Mesothelial cell of epicardium (in vitro differentiated cells): ENCODE measurements around the gene CYLD. TPM values are rescaled to one million over a fixed set of nuclear protein-coding genes. Genes with fewer than 3 reads are reported as not detected.
A peak's percentile ranks its signal among the peaks of the same experiment; 100 is the strongest.

ENCODE experiments used
- DNase-seq, 2 experiments: peaks; one replicate each; pipeline ENCODE4 v3.0.0; 2021; ENCODE audit warnings: low spot score in 2 of 2; ENCODE audit not compliant: unreplicated experiment in 2 of 2
- H3K27ac Mint-ChIP-seq: 2 replicates; pipeline ENCODE4 v1.8.0; 2021; ENCODE audit warnings: mixed read lengths
- H3K27me3 Mint-ChIP-seq: 2 replicates; pipeline ENCODE4 v1.8.0; 2021; ENCODE audit warnings: low read depth, mixed read lengths
- H3K36me3 Mint-ChIP-seq: 2 replicates; pipeline ENCODE4 v1.8.0; 2021; ENCODE audit warnings: mixed read lengths
- H3K4me1 Mint-ChIP-seq: 2 replicates; pipeline ENCODE4 v1.8.0; 2021; ENCODE audit warnings: mixed read lengths
- H3K4me3 Mint-ChIP-seq: 2 replicates; pipeline ENCODE4 v1.8.0; 2021; ENCODE audit warnings: mild to moderate bottlenecking, moderate library complexity, mixed read lengths
- H3K9me3 Mint-ChIP-seq: 2 replicates; pipeline ENCODE4 v1.8.0; 2021; ENCODE audit warnings: mixed read lengths
- CTCF ChIP-seq: fragments of 200-600 bp; sonication (generic); IDR thresholded peaks from one replicate; pipeline ENCODE4 v1.5.0; 2021; ENCODE audit warnings: antibody characterized with exemption; ENCODE audit not compliant: unreplicated experiment
- total RNA-seq: library from RNA; stranded (reverse); gene quantifications from 3 replicates; pipeline ENCODE4 v1.2.1, GENCODE V29; 2021

Gene CYLD
- total RNA-seq, 1 donor from 2014 or later: 20.6 TPM

GRCh38 chr16:50737420-50737959 lies 4.4 kb upstream of the CYLD start:
- H3K4me3 Mint-ChIP-seq: no peak overlapping the region
- no peak for TF ChIP-seq CTCF

GRCh38 chr16:50739031-50739430 lies 2.9 kb upstream of the CYLD start:
- Mint-ChIP-seq H3K4me1 (peaks cover 15% of the 10 kb centered on the region), H3K27ac (no peak overlapping the region), H3K9me3 (no peaks in the 10 kb centered on the region), H3K27me3 (peaks cover 50% of the 10 kb centered on the region), H3K36me3 (no peaks in the 10 kb centered on the region), H3K4me3 (no peak overlapping the region)
- no peak for DNase-seq
- TF ChIP-seq CTCF: no peak

More at GRCh38 chr16:50737420-50737959, 4.4 kb upstream of the CYLD start:
- no peaks in the 10 kb centered on the region for H3K9me3 Mint-ChIP-seq
- no peaks in the 10 kb centered on the region for H3K36me3 Mint-ChIP-seq
- H3K27ac Mint-ChIP-seq: no peak overlapping the region
- H3K4me1 Mint-ChIP-seq: peaks cover 10% of the 10 kb centered on the region
- H3K27me3 Mint-ChIP-seq: peaks cover 53% of the 10 kb centered on the region
- no peak for DNase-seq

GRCh38 chr16:50740736-50741135 lies 1.1 kb upstream of the CYLD start:
- no peak overlapping the region for H3K27ac Mint-ChIP-seq

GRCh38 chr16:50741225-50741780 lies 583 bp upstream of the CYLD start:
- no peak for TF ChIP-seq CTCF
- Mint-ChIP-seq H3K27ac (peak overlapping the region; percentile 90), H3K4me1 (peaks cover 15% of the 10 kb centered on the region), H3K4me3 (peak overlapping the region; percentile 62), H3K36me3 (peaks cover 2% of the 10 kb centered on the region), H3K9me3 (no peaks in the 10 kb centered on the region), H3K27me3 (peaks cover 33% of the 10 kb centered on the region)
- no peak for DNase-seq

More at GRCh38 chr16:50740736-50741135, 1.1 kb upstream of the CYLD start:
- no peak for TF ChIP-seq CTCF
- peaks cover 38% of the 10 kb centered on the region for H3K27me3 Mint-ChIP-seq
- H3K4me3 Mint-ChIP-seq: no peak overlapping the region
- no peak for DNase-seq
- peaks cover 15% of the 10 kb centered on the region for H3K4me1 Mint-ChIP-seq
- H3K9me3 Mint-ChIP-seq: no peaks in the 10 kb centered on the region
- H3K36me3 Mint-ChIP-seq: peaks cover 2% of the 10 kb centered on the region

- no peak for DNase-seq
- Mint-ChIP-seq H3K27me3 (peaks cover 19% of the 10 kb centered on the region), H3K27ac (no peak overlapping the region), H3K4me3 (peak overlapping the region; percentile 76), H3K36me3 (peaks cover 2% of the 10 kb centered on the region), H3K4me1 (peaks cover 15% of the 10 kb centered on the region), H3K9me3 (no peaks in the 10 kb centered on the region)
- no peak for TF ChIP-seq CTCF
These were observed 802 bp downstream of the CYLD start for GRCh38 chr16:50742576-50743200.
